Heart left ventricle (tissue), 16 donors: ENCODE results near the gene GALK1. TPM values are rescaled to one million over a fixed set of nuclear protein-coding genes. Genes with fewer than 3 reads are reported as not detected.
"Not testable (repeated sequence)": the region's sequence is repeated elsewhere in the genome, so short reads cannot be mapped to it uniquely, and the experiment has no call there.

Experiments used
- ATAC-seq, 4 donors: fragments of 200-7000 bp; cut with Tn5 transposase; one replicate each; pipeline ENCODE4 v1.9.1; 2020 to 2022; ENCODE audit warnings: moderate library complexity in 4 of 4, mild to moderate bottlenecking in 3 of 4, moderate number of reproducible peaks in 1 of 4
- DNase-seq, 5 donors: peaks; one replicate each; pipeline ENCODE4 v3.0.0-alpha.2; 2020
- H3K27ac ChIP-seq, 12 donors: fragments of 200-600 bp; sonication (generic) in 4 of 12; one replicate each; pipeline versions ENCODE4 v1.5.0 to v1.8.0; 2016 to 2022; ENCODE audit warnings: mild to moderate bottlenecking in 2 of 12
- H3K27me3 ChIP-seq, 9 donors: fragments of 200-600 bp; sonication (generic) in 2 of 9; one replicate each; pipeline versions ENCODE4 v1.5.1 to v1.8.0; 2016 to 2022; ENCODE audit warnings: mild to moderate bottlenecking in 3 of 9
- H3K36me3 ChIP-seq, 9 donors: fragments of 200-600 bp; sonication (generic) in 2 of 9; one replicate each; pipeline versions ENCODE4 v1.5.0 to v1.8.0; 2018 to 2022; ENCODE audit warnings: mild to moderate bottlenecking in 2 of 9
- H3K4me1 ChIP-seq, 12 donors: fragments of 200-600 bp; sonication (generic) in 4 of 12; one replicate each; pipeline versions ENCODE4 v1.5.0 to v1.8.0; 2016 to 2022; ENCODE audit warnings: mild to moderate bottlenecking in 3 of 12
- H3K4me3 ChIP-seq, 12 donors: fragments of 200-600 bp; sonication (generic) in 4 of 12; one replicate each; pipeline versions ENCODE4 v1.5.0 to v1.8.0; 2017 to 2022; ENCODE audit warnings: mild to moderate bottlenecking in 9 of 12, moderate library complexity in 4 of 12
- H3K9me3 ChIP-seq, 12 donors: fragments of 200-600 bp; sonication (generic) in 4 of 12; one replicate each; pipeline versions ENCODE4 v1.5.0 to v1.8.0; 2016 to 2022; ENCODE audit warnings: mild to moderate bottlenecking in 1 of 12
- POLR2A ChIP-seq, 2 donors: fragments of 450-650 bp; IDR thresholded peaks; one replicate each; pipeline ENCODE4 v1.6.1; 2017; ENCODE audit warnings: antibody characterized with exemption in 2 of 2, mild to moderate bottlenecking in 2 of 2, moderate library complexity in 2 of 2
- WGBS, 4 donors: extraction: QIAGEN DNeasy Blood & Tissue Kit in 2 of 4; methylation state at CpG; one replicate each; pipeline versions ENCODE4 v1.1.5 to v1.1.7; 2013 to 2018; 5-methylcytosine and 5-hydroxymethylcytosine counted together
- intact Hi-C, 10 donors: fragments of 100-400 bp; cut with DNase I; formaldehyde crosslinking; loops; one replicate each; pipeline versions ENCODE4 v1.11.1 to v1.14.2; 2022
- polyA plus RNA-seq, 2 donors: library from polyadenylated mRNA; stranded (reverse); fragments of 200-250 nt; gene quantifications; one replicate each; pipeline ENCODE4 v1.2.3, GENCODE V29; 2013
- total RNA-seq, 9 donors: library from RNA; depleted of rRNA in 2 of 9; stranded (reverse); fragments of >200 nt in 2 of 9; fragmentation: NEBNext Ultra II Directional in 3 of 9; extraction: Animal tissue kit (Norgen Biotek cat#: 25700) in 3 of 9; gene quantifications; one replicate each; pipeline versions ENCODE4 v1.1.0 to v1.2.4, GENCODE V29; 2016 to 2023
- TF ChIP-seq, protein P1 (sequence below), 12 donors: fragments of 200-600 bp; sonication (generic) in 4 of 12; IDR thresholded peaks; one replicate each; pipeline versions ENCODE4 v1.5.0 to v1.8.0; 2018 to 2022; ENCODE audit warnings: antibody characterized with exemption in 12 of 12, mild to moderate bottlenecking in 5 of 12
- donor health status: ischemic (EF 13 %, LVEDD 7.1; RV severe dilation, severe dysfunction).
- donor health status: healthy with polysubstance abuse.
- donor health status: DM: no; HTN: yes; CAD: no.
- donor health status: DM: no; HTN: no; CAD: no.
- donor health status: ischemic (EF 25% LVEDD 6.9; RV normal size, moderate dysfunction).
- donor health status: ischemic (EF 25% LVEDD 5.7; RV mildly dilated, moderate dysfunction).
- donor health status: healthy.
- donor health status: DM: yes; HTN: yes; CAD: no.
- donor health status: ischemic (EF 35%, LVEDD 5.7; RV mildly dilated, moderate dysfunction).
- donor health status: nonischemic (EF 11% LVEDD 7.7; RV severe dilation, severe dysfunction).
- donor health status: DM: yes; HTN: yes; CAD: no.
- donor health status: PGD.
- donor health status: ischemic (EF 29% LVEDD 5.4; RV normal size, mild dysfunction).
- donor health status: nonischemic (EF 23%, LVEDD 6.1; RV moderate dilation, normal function).

Gene GALK1
- total and polyA plus RNA-seq, 11 donors, result 9.6 to 31.2 (median 20.1) TPM

DNA sequence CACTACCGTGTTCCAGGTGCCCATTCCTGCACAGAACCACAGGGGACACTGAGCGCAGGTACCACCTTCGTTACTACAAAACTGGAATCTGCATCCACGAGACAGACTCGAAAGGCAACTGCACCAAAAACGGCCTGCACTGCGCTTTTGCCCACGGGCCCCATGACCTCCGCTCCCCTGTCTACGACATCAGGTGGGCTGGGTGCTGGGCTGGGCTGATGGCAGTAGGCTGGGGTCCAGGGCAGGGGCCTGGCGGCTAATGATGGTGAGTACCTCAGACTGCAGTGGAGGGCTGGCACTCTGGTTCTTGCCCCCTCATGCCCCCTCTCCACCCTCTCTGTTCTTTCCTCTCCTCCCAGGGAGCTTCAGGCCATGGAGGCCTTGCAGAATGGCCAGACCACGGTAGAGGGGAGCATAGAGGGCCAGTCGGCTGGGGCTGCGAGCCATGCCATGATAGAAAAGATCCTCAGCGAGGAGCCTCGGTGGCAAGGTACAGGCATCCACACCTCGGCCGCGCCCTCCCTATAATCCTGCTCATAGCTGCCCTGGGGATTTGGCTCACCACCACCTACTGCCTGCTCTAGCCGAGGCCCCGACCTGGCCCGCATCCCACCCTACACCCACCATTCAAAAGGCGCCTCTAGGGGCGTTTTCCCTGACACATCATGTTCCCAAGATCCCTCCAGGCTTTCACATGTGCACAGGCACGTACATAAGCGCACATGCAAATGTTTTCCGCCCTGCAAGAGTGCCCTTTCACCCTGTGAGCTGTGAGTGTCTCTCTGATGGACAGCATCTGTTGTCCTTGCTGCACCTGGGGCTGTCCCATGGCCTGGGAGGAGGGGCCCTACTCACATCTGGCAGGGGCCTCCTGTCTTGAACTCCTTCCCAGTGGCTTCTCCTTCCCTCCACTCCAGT, 47.4 kb upstream of the GALK1 start:
- Histone ChIP-seq H3K9me3 (no peaks in the 10 kb centered on the region), H3K36me3 (peaks cover 0 to 79% (median 68%) of the 10 kb centered on the region in 9 donors), H3K27ac (no peak overlapping the region), H3K4me1 (peaks cover 8 to 34% (median 27%) of the 10 kb centered on the region in 12 donors), H3K4me3 (no peak overlapping the region), H3K27me3 (no peaks in the 10 kb centered on the region)
- ATAC-seq (no peak), DNase-seq (peak in 1 of 5 donors; percentile 8)
- intact Hi-C loops, result no loop called here
- WGBS, 4 donors, result 93 to 95% (median 94%) methylated on average over 25 to 27 of the region's 27 CpGs
- no peak for TF ChIP-seq POLR2A (IDR thresholded peaks at IDR 0.05)
- TF ChIP-seq, protein P1, sequence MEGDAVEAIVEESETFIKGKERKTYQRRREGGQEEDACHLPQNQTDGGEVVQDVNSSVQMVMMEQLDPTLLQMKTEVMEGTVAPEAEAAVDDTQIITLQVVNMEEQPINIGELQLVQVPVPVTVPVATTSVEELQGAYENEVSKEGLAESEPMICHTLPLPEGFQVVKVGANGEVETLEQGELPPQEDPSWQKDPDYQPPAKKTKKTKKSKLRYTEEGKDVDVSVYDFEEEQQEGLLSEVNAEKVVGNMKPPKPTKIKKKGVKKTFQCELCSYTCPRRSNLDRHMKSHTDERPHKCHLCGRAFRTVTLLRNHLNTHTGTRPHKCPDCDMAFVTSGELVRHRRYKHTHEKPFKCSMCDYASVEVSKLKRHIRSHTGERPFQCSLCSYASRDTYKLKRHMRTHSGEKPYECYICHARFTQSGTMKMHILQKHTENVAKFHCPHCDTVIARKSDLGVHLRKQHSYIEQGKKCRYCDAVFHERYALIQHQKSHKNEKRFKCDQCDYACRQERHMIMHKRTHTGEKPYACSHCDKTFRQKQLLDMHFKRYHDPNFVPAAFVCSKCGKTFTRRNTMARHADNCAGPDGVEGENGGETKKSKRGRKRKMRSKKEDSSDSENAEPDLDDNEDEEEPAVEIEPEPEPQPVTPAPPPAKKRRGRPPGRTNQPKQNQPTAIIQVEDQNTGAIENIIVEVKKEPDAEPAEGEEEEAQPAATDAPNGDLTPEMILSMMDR (IDR thresholded peaks at IDR 0.05), result no peak

DNA sequence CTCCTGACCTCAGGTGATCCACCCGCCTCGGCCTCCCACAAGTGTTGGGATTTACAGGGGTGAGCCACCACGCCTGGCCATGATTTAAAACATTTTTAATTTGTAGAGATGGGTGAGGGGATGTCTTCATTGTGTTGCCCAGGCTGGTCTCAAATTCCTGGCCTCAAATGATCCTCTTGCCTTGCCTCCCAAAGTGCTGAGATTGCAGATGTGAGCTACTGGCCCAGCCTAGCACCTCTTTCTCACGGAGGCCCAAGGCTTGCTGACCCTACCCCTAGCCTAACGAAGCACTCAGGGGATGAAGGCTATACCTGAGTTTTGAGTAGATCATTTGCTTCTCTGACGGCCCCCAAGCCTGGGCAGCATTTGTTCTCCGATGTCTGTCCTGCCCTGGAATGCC, 46.2 kb upstream of the GALK1 start:
- no peaks in the 10 kb centered on the region for H3K9me3 ChIP-seq
- DNase-seq (no peak), ATAC-seq (no peak)
- intact Hi-C loops, result no loop called here
- no peak overlapping the region for H3K4me3 ChIP-seq
- TF ChIP-seq, protein P1 (IDR thresholded peaks at IDR 0.05), result no peak
- no peak for TF ChIP-seq POLR2A (IDR thresholded peaks at IDR 0.05)
- peaks cover 8 to 45% (median 32%) of the 10 kb centered on the region in 12 donors for H3K4me1 ChIP-seq
- 86 to 97% (median 95%) methylated on average over 7 of the region's 7 CpGs for WGBS, 4 donors
- no peaks in the 10 kb centered on the region for H3K27me3 ChIP-seq
- peaks cover 0 to 67% (median 56%) of the 10 kb centered on the region in 9 donors for H3K36me3 ChIP-seq
- peak overlapping the region in 1 of 12 donors; percentile 87 for H3K27ac ChIP-seq

GRCh38 chr17:75810756-75811155, 45.8 kb upstream of the GALK1 start:
- DNase-seq, H3K4me3 ChIP-seq, H3K27me3 ChIP-seq, intact Hi-C loops, H3K9me3 ChIP-seq, ATAC-seq: not testable (repeated sequence)
- peaks cover 0 to 63% (median 52%) of the 10 kb centered on the region in 9 donors for H3K36me3 ChIP-seq
- WGBS, 4 donors, result 95 to 97% (median 97%) methylated on average over 11 of the region's 11 CpGs
- peaks cover 8 to 45% (median 32%) of the 10 kb centered on the region in 12 donors for H3K4me1 ChIP-seq
- peak overlapping the region in 1 of 12 donors; percentile 87 for H3K27ac ChIP-seq

GRCh38 chr17:75810216-75810615, 45.2 kb upstream of the GALK1 start:
- WGBS, 4 donors, result 95 to 98% (median 96%) methylated on average over 5 of the region's 5 CpGs
- intact Hi-C loops, result no loop called here
- Histone ChIP-seq H3K27ac (peak overlapping the region in 10 of 12 donors; percentile 79 to 93 (median 84)), H3K9me3 (no peaks in the 10 kb centered on the region), H3K27me3 (no peaks in the 10 kb centered on the region), H3K36me3 (peaks cover 0 to 58% (median 48%) of the 10 kb centered on the region in 9 donors), H3K4me3 (no peak overlapping the region), H3K4me1 (peaks cover 8 to 45% (median 32%) of the 10 kb centered on the region in 12 donors)
- DNase-seq, result no peak
- ATAC-seq, result no peak
- TF ChIP-seq, protein P1 (IDR thresholded peaks at IDR 0.05), result no peak
- no peak for TF ChIP-seq POLR2A (IDR thresholded peaks at IDR 0.05)
